Measurements from ENCODE around the gene TBC1D9.

DNA sequence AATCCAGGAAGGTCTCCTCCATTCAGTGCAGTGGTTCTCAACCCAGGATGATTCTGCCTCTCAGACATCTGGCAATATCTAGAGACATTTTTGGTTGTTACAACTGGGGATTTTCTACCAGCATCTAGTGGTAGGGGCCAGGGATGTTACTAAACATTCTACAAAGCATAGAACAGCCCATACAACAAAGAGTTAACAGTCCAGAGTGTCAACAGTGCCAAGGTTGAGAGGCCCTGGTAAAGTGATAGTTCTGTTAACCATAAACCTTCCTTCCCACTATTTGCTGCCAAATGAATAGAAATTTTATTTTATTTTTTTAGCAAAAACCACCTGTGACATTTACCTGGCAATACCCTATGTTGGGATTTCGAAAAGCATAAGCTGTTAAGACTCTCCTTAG is 94.6 kb downstream of the TBC1D9 start:
- TF ChIP-seq CTCF (IDR thresholded peaks at IDR 0.05) = no peak
- TF ChIP-seq, protein P1, sequence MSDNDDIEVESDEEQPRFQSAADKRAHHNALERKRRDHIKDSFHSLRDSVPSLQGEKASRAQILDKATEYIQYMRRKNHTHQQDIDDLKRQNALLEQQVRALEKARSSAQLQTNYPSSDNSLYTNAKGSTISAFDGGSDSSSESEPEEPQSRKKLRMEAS (IDR thresholded peaks at IDR 0.05; ENCODE audit: low read depth) = no peak
- no peak for TF ChIP-seq MEF2A (IDR thresholded peaks at IDR 0.05; ENCODE audit: borderline replicate concordance, low read depth)
- TF ChIP-seq POLR2AphosphoS5 (IDR thresholded peaks at IDR 0.05; ENCODE audit: low read depth, low read length) = no peak
- no peak for TF ChIP-seq SMC3 (IDR thresholded peaks at IDR 0.05; ENCODE audit: low read depth, low read length)
- no peak for TF ChIP-seq REST (IDR thresholded peaks at IDR 0.05; ENCODE audit: low read depth, low read length)
- no peak for TF ChIP-seq YY1 (IDR thresholded peaks at IDR 0.05; ENCODE audit: low read depth)
- TF ChIP-seq FOXM1 (IDR thresholded peaks at IDR 0.05; ENCODE audit: low read depth) = no peak

All from SK-N-SH (cell line).